Stimulated activated CD4-positive, alpha-beta T cell treated with anti-CD3 and anti-CD28 coated beads, Interleukin-15, amount 100 ng/mL, for 1 hour (primary cell): ENCODE measurements around the gene HOXB3.
A peak's percentile ranks its signal among the peaks of the same experiment; 100 is the strongest.

Experiments
- DNase-seq, 2 donors: peaks; one replicate each; pipeline ENCODE4 v3.0.0-alpha.2; 2020; ENCODE audit warnings: low read depth in 1 of 2, low spot score in 1 of 2

The HOXB3 gene

GRCh38 chr17:48600244-48601098 is 10.4 kb upstream of the HOXB3 start:
- no peak for DNase-seq

GRCh38 chr17:48599354-48599753 is 9.3 kb upstream of the HOXB3 start:
- no peak for DNase-seq

GRCh38 chr17:48598736-48599135 is 8.7 kb upstream of the HOXB3 start:
- DNase-seq: no peak

GRCh38 chr17:48597778-48598631 is 8.0 kb upstream of the HOXB3 start:
- no peak for DNase-seq

- no peak for DNase-seq
Observed at GRCh38 chr17:48597528-48597777, 7.4 kb upstream of the HOXB3 start.

GRCh38 chr17:48596735-48597527 is 6.9 kb upstream of the HOXB3 start:
- no peak for DNase-seq

- DNase-seq: no peak
Observed at GRCh38 chr17:48596000-48596734, 6.1 kb upstream of the HOXB3 start.

- no peak for DNase-seq
Observed at GRCh38 chr17:48595278-48595999, 5.4 kb upstream of the HOXB3 start.

- no peak for DNase-seq
Observed at GRCh38 chr17:48594538-48595277, 4.7 kb upstream of the HOXB3 start.

- DNase-seq: peak; percentile 67 to 82
Observed at GRCh38 chr17:48593840-48594537, 3.9 kb upstream of the HOXB3 start.

GRCh38 chr17:48593126-48593829 is 3.2 kb upstream of the HOXB3 start, which contains the start of gene HOXB5:
HOXB5 (minus strand) TSS chr17:48593779; CDS start chr17:48593682, 97 bp downstream.
- DNase-seq: no peak

GRCh38 chr17:48592577-48592976 is 2.5 kb upstream of the HOXB3 start:
- no peak for DNase-seq

- DNase-seq: no peak
Observed at GRCh38 chr17:48592057-48592514, 2.0 kb upstream of the HOXB3 start.

- no peak for DNase-seq
Observed at GRCh38 chr17:48591255-48592056, 1.4 kb upstream of the HOXB3 start.

GRCh38 chr17:48590607-48591161 is 643 bp upstream of the HOXB3 start:
- DNase-seq: no peak

GRCh38 chr17:48589060-48589830 is 796 bp downstream of the HOXB3 start:
- DNase-seq: no peak
